PFSK-1 (cell line): ENCODE measurements around the gene SEPTIN10.

Experiments
- POLR2AphosphoS5 ChIP-seq: IDR thresholded peaks from 2 replicates; pipeline ENCODE4 v1.6.1; 2012; ENCODE audit warnings: low read depth, mild to moderate bottlenecking, control low read depth, low read length, moderate library complexity
- REST ChIP-seq, 2 experiments: IDR thresholded peaks; 2 replicates each; pipeline versions ENCODE4 v1.6.1 to v1.8.0; 2011 to 2012; ENCODE audit warnings: low read depth in 2 of 2, low read length in 2 of 2, control low read depth in 1 of 2, inconsistent platforms in 1 of 2, mild to moderate bottlenecking in 1 of 2, moderate library complexity in 1 of 2; ENCODE audit not compliant: insufficient read depth in 1 of 2
- SIN3A ChIP-seq: IDR thresholded peaks from 2 replicates; pipeline ENCODE4 v1.6.1; 2012; ENCODE audit warnings: mild to moderate bottlenecking, low read length, moderate library complexity, borderline replicate concordance; ENCODE audit not compliant: insufficient read depth

- TF ChIP-seq REST (IDR thresholded peaks at IDR 0.05; ENCODE audit: insufficient read depth in 1 of 2, low read depth in 2 of 2, low read length in 2 of 2) (no peak), SIN3A (no peak), POLR2AphosphoS5 (no peak)
Observed at GRCh38 chr2:109510136-109511028, 103.4 kb downstream of the SEPTIN10 start.
